Smooth muscle cell of trachea (primary cell): ENCODE measurements around the gene CD83. TPM values are rescaled to one million over a fixed set of nuclear protein-coding genes. Genes with fewer than 3 reads are reported as not detected.

Experiments used
- total RNA-seq: library from RNA; depleted of rRNA; stranded (reverse); fragments of >200 nt; gene quantifications from 2 replicates; pipeline ENCODE4 v1.2.1, GENCODE V29; 2014

Gene CD83
- total RNA-seq: 4.5 and 7.3 TPM in 2 replicates

GRCh38 chr6:14117158-14118090 is at the start of gene CD83:
Gene CD83 (plus strand): TSS chr6:14117772. CDS start chr6:14117812, 40 bp downstream.

Other genes starting within 250 kb of the CD83 start
- 2.3 and 3.8 TPM in 2 replicates for gene RNF182, start 192.8 kb upstream of the CD83 start, total RNA-seq